Astrocyte of the spinal cord (primary cell): ENCODE results near the gene ASZ1.

Source experiments
- DNase-seq: peaks from one replicate; pipeline ENCODE4 v3.0.0; 2011; ENCODE audit warnings: low read depth, low spot score
- H3K4me3 ChIP-seq: 2 replicates; pipeline ENCODE4 v1.5.1; 2011; ENCODE audit warnings: low read depth, mild to moderate bottlenecking, low read length, moderate library complexity
- CTCF ChIP-seq: IDR thresholded peaks from 2 replicates; pipeline ENCODE4 v1.5.1; 2012; ENCODE audit warnings: low read depth, mild to moderate bottlenecking, low read length, inconsistent platforms
- in situ Hi-C: cut with HindIII; loops from 2 replicates; pipeline ENCODE4 v1.10.0; 2017; ENCODE audit warnings: low sequenced_read_pairs

ASZ1 gene

DNA sequence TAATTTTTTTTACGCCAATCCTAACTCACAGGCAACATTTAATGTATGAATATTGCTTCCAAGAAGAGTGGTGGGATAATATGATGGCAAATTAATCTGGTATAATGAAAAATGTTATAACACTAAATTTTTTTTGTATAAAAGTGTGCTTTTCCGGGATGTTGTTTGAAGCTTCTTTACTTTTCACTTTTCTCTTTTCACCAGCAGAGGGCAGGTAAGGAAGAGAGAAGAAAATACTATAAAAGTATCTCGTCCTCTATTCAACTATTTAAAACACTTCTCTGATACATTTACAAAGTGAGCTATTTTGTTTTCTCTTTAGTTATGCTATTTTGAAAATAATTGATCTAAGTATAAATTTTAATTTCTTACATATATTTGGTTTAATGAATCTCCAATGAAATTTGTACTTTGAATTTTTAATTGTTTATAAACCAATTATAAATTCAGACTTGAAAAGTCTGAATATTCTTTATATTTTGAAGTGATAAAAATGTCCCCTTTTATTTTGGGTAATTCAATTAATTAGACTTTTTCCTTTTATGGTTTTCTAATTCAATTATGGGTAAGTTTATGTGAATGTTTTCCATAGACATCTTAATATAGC lies 31.8 kb upstream of the ASZ1 start:
- peak; percentile 59 for TF ChIP-seq CTCF
- no peak overlapping the region for H3K4me3 ChIP-seq
- DNase-seq = peak; percentile 35
- in situ Hi-C loops = no loop called here

- TF ChIP-seq CTCF = no peak
- in situ Hi-C loops = no loop called here
- no peak for DNase-seq
- no peak overlapping the region for H3K4me3 ChIP-seq
Observed at GRCh38 chr7:117448655-117449054, 21.4 kb upstream of the ASZ1 start.

- H3K4me3 ChIP-seq = no peak overlapping the region
- TF ChIP-seq CTCF = no peak
- in situ Hi-C loops = no loop called here
- no peak for DNase-seq
Observed at GRCh38 chr7:117446220-117446815, 19.0 kb upstream of the ASZ1 start.

- in situ Hi-C loops = no loop called here
- no peak for TF ChIP-seq CTCF
- DNase-seq = peak; percentile 23
- no peak overlapping the region for H3K4me3 ChIP-seq
Observed at GRCh38 chr7:117445206-117445605, 17.9 kb upstream of the ASZ1 start.

DNA sequence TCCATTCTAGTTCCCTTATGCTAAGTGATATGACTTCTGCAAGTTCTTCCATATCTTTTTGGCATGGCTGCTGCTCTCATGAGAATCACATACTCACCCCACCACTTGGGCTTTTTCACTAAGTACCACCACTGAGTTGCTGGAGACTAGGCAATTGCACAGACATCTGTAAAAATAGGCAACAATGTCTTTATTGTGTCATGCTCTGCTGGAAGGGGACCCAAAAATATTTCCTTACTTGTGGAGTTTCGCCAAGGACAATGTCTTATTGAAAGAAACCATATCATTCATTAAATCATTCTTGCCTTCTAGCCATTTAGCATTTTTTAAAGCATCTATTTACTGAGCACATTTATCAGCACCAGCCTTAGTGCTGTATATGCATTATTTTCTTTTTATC lies 17.4 kb upstream of the ASZ1 start:
- TF ChIP-seq CTCF = no peak
- no peak for DNase-seq
- in situ Hi-C loops = no loop called here
- no peak overlapping the region for H3K4me3 ChIP-seq

- no peak for TF ChIP-seq CTCF
- in situ Hi-C loops = no loop called here
- DNase-seq = no peak
- H3K4me3 ChIP-seq = no peak overlapping the region
Observed at GRCh38 chr7:117435475-117436043, 8.3 kb upstream of the ASZ1 start.
